OCI-LY7 (cell line): ENCODE data around the gene SPAG4.

Experiments used
- EZH2phosphoT487 ChIP-seq: fragments of 200-600 bp; sonication (generic); IDR thresholded peaks from 2 replicates; pipeline ENCODE4 v1.6.1; 2018; ENCODE audit warnings: low read depth, borderline replicate concordance, mild to moderate bottlenecking, mixed run types, antibody characterized with exemption, low read length, moderate library complexity, mixed read lengths
- TF ChIP-seq, protein P1 (sequence below): fragments of 200-600 bp; sonication (generic); conservative IDR thresholded peaks from 2 replicates; pipeline ENCODE4 v1.5.1; 2014; ENCODE audit warnings: mild to moderate bottlenecking, antibody characterized with exemption, low read length, moderate library complexity, mixed read lengths

DNA sequence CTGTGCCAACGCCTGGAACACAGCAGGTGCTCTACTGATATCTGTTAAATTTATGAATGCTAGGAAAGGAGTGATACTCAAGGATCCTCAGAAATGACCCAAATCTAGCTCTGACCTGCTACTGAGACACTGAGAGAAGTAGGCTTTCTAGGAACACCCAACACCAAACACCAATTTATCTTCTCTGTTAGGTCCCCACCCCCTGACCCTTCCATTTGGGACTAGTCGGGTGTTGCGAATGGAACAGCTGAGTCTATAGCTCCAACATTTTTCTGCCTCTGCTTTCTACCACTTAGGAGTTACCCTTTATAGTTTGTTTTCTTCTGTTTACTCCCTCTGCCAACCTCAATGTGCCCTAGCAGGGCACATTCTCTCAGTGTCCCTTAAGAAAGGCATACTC is 25.1 kb downstream of the SPAG4 start:
- TF ChIP-seq, protein P1, sequence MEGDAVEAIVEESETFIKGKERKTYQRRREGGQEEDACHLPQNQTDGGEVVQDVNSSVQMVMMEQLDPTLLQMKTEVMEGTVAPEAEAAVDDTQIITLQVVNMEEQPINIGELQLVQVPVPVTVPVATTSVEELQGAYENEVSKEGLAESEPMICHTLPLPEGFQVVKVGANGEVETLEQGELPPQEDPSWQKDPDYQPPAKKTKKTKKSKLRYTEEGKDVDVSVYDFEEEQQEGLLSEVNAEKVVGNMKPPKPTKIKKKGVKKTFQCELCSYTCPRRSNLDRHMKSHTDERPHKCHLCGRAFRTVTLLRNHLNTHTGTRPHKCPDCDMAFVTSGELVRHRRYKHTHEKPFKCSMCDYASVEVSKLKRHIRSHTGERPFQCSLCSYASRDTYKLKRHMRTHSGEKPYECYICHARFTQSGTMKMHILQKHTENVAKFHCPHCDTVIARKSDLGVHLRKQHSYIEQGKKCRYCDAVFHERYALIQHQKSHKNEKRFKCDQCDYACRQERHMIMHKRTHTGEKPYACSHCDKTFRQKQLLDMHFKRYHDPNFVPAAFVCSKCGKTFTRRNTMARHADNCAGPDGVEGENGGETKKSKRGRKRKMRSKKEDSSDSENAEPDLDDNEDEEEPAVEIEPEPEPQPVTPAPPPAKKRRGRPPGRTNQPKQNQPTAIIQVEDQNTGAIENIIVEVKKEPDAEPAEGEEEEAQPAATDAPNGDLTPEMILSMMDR = no peak
- no peak for TF ChIP-seq EZH2phosphoT487
